DOHH2 (cell line): ENCODE measurements around the gene PTH2.
"Not testable (repeated sequence)": the region's sequence is repeated elsewhere in the genome, so short reads cannot be mapped to it uniquely, and the experiment has no call there.

ENCODE experiments used
- H3F3A ChIP-seq: fragments of 200-600 bp; sonication (generic), shearing (Covaris generic); 2 replicates; pipeline ENCODE4 v1.6.0; 2016; ENCODE audit warnings: antibody characterized with exemption, mild to moderate bottlenecking; ENCODE audit not compliant: control insufficient read depth, insufficient read depth
- H3K27ac ChIP-seq: fragments of 200-600 bp; sonication (generic); 2 replicates; pipeline ENCODE4 v1.5.1; 2014; ENCODE audit warnings: low read depth, mild to moderate bottlenecking, low read length, moderate library complexity
- H3K27me3 ChIP-seq: fragments of 200-600 bp; sonication (generic); 2 replicates; pipeline ENCODE4 v1.6.1; 2014; ENCODE audit warnings: mild to moderate bottlenecking, low read length, mixed read lengths; ENCODE audit not compliant: control insufficient read depth
- H3K36me3 ChIP-seq: fragments of 200-600 bp; sonication (generic); 2 replicates; pipeline ENCODE4 v1.6.1; 2014; ENCODE audit warnings: mild to moderate bottlenecking, low read length, moderate library complexity, mixed read lengths; ENCODE audit not compliant: control insufficient read depth
- H3K4me1 ChIP-seq: fragments of 200-600 bp; sonication (generic); 2 replicates; pipeline ENCODE4 v1.6.1; 2014; ENCODE audit warnings: mild to moderate bottlenecking, low read length, mixed read lengths; ENCODE audit not compliant: control insufficient read depth
- H3K4me2 ChIP-seq: fragments of 200-600 bp; sonication (generic); 2 replicates; pipeline ENCODE4 v1.6.0; 2014; ENCODE audit warnings: mild to moderate bottlenecking, low read length, moderate library complexity
- H3K4me3 ChIP-seq: fragments of 200-600 bp; sonication (generic); 2 replicates; pipeline ENCODE4 v1.5.1; 2014; ENCODE audit warnings: mild to moderate bottlenecking, low read length, mixed read lengths
- H3K79me2 ChIP-seq: fragments of 200-600 bp; sonication (generic); 2 replicates; pipeline ENCODE4 v1.6.1; 2014; ENCODE audit warnings: mild to moderate bottlenecking, low read length, mixed read lengths; ENCODE audit not compliant: control insufficient read depth
- H3K9me2 ChIP-seq: fragments of 200-600 bp; sonication (generic); replicated peaks from 2 replicates; pipeline ENCODE4 v1.6.1; 2014; ENCODE audit warnings: mild to moderate bottlenecking, low read length, mixed read lengths; ENCODE audit not compliant: control insufficient read depth
- H3K9me3 ChIP-seq: fragments of 200-600 bp; sonication (generic); 2 replicates; pipeline ENCODE4 v1.6.1; 2014; ENCODE audit warnings: antibody characterized with exemption, low read length, mixed read lengths; ENCODE audit not compliant: control insufficient read depth, insufficient read depth
- H4K20me1 ChIP-seq: fragments of 200-600 bp; sonication (generic); 2 replicates; pipeline ENCODE4 v1.6.0; 2014; ENCODE audit warnings: low read depth, mild to moderate bottlenecking, antibody characterized with exemption, low read length, moderate library complexity; ENCODE audit not compliant: control insufficient read depth, insufficient read depth
- CTCF ChIP-seq: fragments of 200-600 bp; sonication (generic); IDR thresholded peaks from one replicate; pipeline ENCODE4 v1.5.1; 2014; ENCODE audit warnings: antibody characterized with exemption, mild to moderate bottlenecking, low read depth, low read length; ENCODE audit not compliant: poor library complexity, severe bottlenecking
- EZH2phosphoT487 ChIP-seq: fragments of 200-600 bp; sonication (generic); IDR thresholded peaks from 2 replicates; pipeline ENCODE4 v1.6.1; 2017; ENCODE audit warnings: borderline replicate concordance, mild to moderate bottlenecking, antibody characterized with exemption, low read length, moderate library complexity, mixed read lengths

The PTH2 gene

DNA sequence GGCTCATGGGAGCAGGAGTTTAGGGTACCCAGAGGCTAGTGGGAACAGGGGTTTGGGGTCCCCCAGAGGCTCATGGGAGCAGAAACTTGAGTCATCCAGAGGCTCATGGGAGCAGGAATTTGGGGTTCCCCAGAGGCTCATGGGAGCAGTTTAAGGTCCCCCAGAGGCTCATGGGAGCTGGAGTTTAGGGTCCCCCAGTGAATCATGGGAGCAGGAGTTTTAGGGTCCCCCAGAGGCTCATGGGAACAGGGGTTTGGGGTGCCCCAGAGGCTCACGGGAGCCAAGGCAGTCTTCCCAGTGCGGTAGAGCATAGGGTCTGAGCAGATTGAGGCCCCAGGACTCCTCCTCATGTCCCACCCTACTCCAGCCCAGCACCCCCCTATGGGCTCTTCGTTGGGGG, 42.1 kb upstream of the PTH2 start:
- Histone ChIP-seq H3K4me2 (no peak overlapping the region), H3K9me3 (no peaks in the 10 kb centered on the region), H3K4me1 (peaks cover 22% of the 10 kb centered on the region), H3K27me3 (no peaks in the 10 kb centered on the region), H3K4me3 (no peak overlapping the region), H3K9me2 (no peaks in the 10 kb centered on the region), H4K20me1 (no peaks in the 10 kb centered on the region), H3K36me3 (peaks cover 42% of the 10 kb centered on the region), H3K27ac (no peak overlapping the region), H3K79me2 (no peaks in the 10 kb centered on the region), H3F3A (no peaks in the 10 kb centered on the region)
- no peak for TF ChIP-seq EZH2phosphoT487
- no peak for TF ChIP-seq CTCF

- Histone ChIP-seq H3F3A (no peaks in the 10 kb centered on the region), H3K36me3 (peaks cover 44% of the 10 kb centered on the region), H3K4me3 (no peak overlapping the region), H3K4me1 (peaks cover 11% of the 10 kb centered on the region), H3K9me3 (no peaks in the 10 kb centered on the region), H4K20me1 (no peaks in the 10 kb centered on the region), H3K9me2 (no peaks in the 10 kb centered on the region), H3K79me2 (no peaks in the 10 kb centered on the region; the same call in 1 of the 2 replicates), H3K27me3 (no peaks in the 10 kb centered on the region), H3K4me2 (no peak overlapping the region), H3K27ac (no peak overlapping the region)
- no peak for TF ChIP-seq EZH2phosphoT487
- no peak for TF ChIP-seq CTCF
Observed at GRCh38 chr19:49463960-49464740, 40.9 kb upstream of the PTH2 start.

DNA sequence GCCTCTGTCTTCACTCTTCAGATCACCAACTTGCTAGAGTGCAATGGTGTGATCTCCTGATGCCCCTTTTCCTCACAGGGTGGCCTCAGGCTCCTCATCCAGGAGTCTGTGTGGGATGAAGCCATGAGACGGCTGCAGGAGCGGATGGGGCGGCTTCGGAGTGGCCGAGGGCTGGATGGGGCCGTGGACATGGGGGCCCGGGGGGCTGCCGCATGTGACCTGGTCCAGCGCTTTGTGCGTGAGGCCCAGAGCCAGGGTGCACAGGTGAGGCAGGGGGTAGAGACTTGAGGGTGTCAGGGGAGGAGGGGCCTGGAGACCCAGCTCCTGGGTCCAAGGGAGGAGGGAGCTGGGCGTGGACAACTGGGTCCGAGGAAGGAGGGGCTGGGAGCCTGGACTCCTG, 39.3 kb upstream of the PTH2 start:
- TF ChIP-seq EZH2phosphoT487 = no peak
- no peak overlapping the region for H3K27ac ChIP-seq
- no peak overlapping the region for H3K4me2 ChIP-seq
- H3K36me3 ChIP-seq = peaks cover 47% of the 10 kb centered on the region
- H3K9me2 ChIP-seq = no peaks in the 10 kb centered on the region
- H3K27me3 ChIP-seq = no peaks in the 10 kb centered on the region
- H3F3A ChIP-seq = no peaks in the 10 kb centered on the region
- no peaks in the 10 kb centered on the region for H3K9me3 ChIP-seq
- H3K4me1 ChIP-seq = no peaks in the 10 kb centered on the region
- H4K20me1 ChIP-seq = no peaks in the 10 kb centered on the region
- peaks cover 12% of the 10 kb centered on the region for H3K79me2 ChIP-seq
- no peak overlapping the region for H3K4me3 ChIP-seq

DNA sequence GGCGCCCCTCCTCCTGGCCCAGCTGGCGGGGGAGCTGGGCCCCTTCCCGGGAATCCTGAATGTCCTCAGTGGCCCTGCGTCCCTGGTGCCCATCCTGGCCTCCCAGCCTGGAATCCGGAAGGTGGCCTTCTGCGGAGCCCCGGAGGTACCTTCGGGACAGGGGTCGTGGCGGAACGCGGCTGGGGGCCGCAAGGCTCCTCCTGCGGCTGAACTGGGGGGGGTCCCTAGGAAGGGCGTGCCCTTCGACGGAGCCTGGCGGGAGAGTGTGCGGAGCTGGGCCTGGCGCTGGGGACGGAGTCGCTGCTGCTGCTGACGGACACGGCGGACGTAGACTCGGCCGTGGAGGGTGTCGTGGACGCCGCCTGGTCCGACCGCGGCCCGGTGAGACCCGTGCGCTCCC, 38.4 kb upstream of the PTH2 start:
- Histone ChIP-seq H3K4me2 (no peak overlapping the region), H3K9me3 (no peaks in the 10 kb centered on the region), H3K4me1 (no peaks in the 10 kb centered on the region), H4K20me1 (no peaks in the 10 kb centered on the region), H3K27ac (no peak overlapping the region), H3K36me3 (peaks cover 47% of the 10 kb centered on the region), H3K4me3 (no peak overlapping the region), H3K79me2 (peaks cover 13% of the 10 kb centered on the region), H3F3A (no peaks in the 10 kb centered on the region), H3K27me3 (no peaks in the 10 kb centered on the region), H3K9me2 (no peaks in the 10 kb centered on the region)
- TF ChIP-seq EZH2phosphoT487 = no peak
- TF ChIP-seq CTCF = no peak

GRCh38 chr19:49461130-49461529, 37.9 kb upstream of the PTH2 start:
- not testable (repeated sequence) for H4K20me1 ChIP-seq, H3F3A ChIP-seq, H3K27ac ChIP-seq, H3K9me3 ChIP-seq, H3K9me2 ChIP-seq, H3K4me1 ChIP-seq, H3K27me3 ChIP-seq, H3K4me3 ChIP-seq, H3K4me2 ChIP-seq
- Histone ChIP-seq H3K36me3 (peaks cover 49% of the 10 kb centered on the region), H3K79me2 (peaks cover 18% of the 10 kb centered on the region)
